GM18870 (cell line): ENCODE results near the gene UROC1.

Experiments
- ATAC-seq: cut with Tn5 transposase; IDR thresholded peaks from one replicate; pipeline ENCODE4 v1.9.1; 2021; ENCODE audit warnings: moderate library complexity; ENCODE audit not compliant: unreplicated experiment

Gene UROC1

GRCh38 chr3:126446301-126446700 lies 71.3 kb downstream of the UROC1 start:
- ATAC-seq, result no peak

GRCh38 chr3:126445506-126445905 lies 72.1 kb downstream of the UROC1 start:
- ATAC-seq, result no peak

- no peak for ATAC-seq
Observed at GRCh38 chr3:126442856-126443242, 74.7 kb downstream of the UROC1 start.

- no peak for ATAC-seq
Observed at GRCh38 chr3:126442094-126442855, 75.3 kb downstream of the UROC1 start.

- ATAC-seq, result no peak
Observed at GRCh38 chr3:126441256-126441880, 76.2 kb downstream of the UROC1 start.

DNA sequence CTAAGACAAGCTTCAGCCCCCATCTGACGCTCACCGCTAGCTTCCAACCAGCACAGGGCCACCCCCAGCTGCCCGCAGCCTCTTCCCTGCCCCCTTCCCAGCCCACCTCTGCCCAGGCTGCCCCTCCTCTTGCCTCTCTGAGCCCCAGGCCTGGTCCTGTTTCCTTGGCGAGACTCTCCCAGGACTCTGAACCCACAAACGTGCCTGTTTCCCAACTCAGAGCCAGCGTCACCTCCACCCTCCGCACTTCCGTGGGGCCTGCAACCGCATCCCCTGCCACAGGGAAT lies 76.9 kb downstream of the UROC1 start:
- ATAC-seq, result no peak

- no peak for ATAC-seq
Observed at GRCh38 chr3:126439968-126440708, 77.4 kb downstream of the UROC1 start.

DNA sequence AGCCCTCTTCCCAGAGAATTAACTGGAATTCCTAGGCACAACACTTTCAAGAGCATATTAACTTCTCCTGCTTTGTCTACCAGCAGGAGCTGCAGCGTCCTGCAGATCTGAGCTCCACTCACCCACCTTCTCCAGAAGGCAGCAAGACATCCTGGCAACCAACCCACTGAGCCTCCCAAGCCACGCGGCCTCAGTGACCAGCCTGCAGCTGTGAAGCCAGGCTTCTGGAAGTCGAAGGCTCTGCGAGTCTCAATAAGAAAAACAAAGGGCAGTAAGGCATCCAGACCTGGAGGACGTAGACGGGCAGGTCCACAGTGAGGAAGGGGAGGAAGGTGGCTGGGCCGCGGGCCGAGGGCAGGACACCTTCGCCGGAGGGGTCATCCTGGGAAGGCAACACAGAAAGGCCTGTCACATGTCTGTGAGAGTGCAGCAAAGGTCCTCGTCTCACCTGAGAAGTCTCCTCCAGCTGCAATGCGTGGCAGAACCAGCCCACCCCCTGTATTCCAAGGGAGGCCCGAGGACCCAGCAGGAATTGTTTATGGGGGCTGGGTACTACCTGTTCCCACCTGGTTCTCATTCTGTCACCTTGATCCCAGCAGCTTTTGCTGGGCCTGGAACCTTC lies 78.1 kb downstream of the UROC1 start:
- ATAC-seq, result no peak

- no peak for ATAC-seq
Observed at GRCh38 chr3:126438746-126439145, 78.8 kb downstream of the UROC1 start.

DNA sequence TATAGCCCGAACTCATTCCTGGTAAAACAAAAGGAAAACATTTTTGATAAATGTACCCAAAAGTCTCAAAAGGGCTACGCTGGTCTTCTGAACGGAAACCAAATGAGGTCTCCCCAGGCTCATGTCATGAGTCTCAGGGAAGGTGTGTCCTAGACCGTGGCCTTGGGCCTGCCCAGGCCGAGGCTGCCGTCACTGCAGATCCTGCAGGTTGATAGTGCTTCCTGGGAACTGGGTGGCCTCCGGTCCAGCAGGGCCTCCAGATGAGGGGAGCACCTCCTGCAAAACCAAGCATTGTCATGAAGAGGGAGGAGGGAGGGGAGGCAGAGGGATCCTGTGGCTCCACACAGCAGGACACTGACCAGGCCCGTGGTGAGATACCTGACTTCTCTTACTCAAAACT lies 79.4 kb downstream of the UROC1 start:
- ATAC-seq, result no peak

GRCh38 chr3:126436826-126437717 lies 80.5 kb downstream of the UROC1 start:
- no peak for ATAC-seq

- ATAC-seq, result no peak
Observed at GRCh38 chr3:126435456-126436315, 81.9 kb downstream of the UROC1 start.

- ATAC-seq, result no peak
Observed at GRCh38 chr3:126434931-126435411, 82.6 kb downstream of the UROC1 start.

DNA sequence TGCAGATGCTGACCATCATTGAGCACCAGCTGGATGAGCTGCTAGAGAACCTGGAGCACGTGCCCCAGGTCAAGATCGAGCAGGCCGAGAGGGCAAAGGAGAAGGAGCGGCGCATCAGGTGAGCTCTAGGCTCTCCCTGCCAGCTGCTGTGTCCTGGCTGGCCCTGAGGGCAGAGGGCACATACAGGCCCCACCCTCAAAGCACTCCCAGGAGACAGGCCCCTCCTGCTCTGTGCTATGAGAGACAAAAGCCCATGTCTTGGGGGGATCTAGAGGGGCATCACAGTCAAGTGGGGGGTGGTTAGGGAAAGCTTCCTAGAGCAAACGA lies 83.3 kb downstream of the UROC1 start:
- no peak for ATAC-seq

- no peak for ATAC-seq
Observed at GRCh38 chr3:126433496-126434263, 83.9 kb downstream of the UROC1 start.

DNA sequence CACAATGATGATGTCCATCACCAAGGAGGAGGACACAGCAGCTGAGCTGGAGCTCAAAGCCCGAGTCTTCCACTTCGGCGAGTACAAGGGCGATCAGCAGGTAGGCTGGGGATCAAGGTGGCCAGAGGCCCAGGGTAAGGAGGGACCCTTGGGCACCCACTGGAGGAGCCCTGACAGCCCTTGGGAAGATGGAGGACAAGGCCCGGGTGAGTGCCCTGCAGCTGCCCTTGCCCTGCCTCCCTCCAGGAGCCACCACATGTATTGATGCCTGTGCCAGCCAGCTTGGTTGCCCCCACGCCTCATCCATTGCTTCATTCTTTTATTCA lies 84.5 kb downstream of the UROC1 start:
- ATAC-seq, result no peak

- no peak for ATAC-seq
Observed at GRCh38 chr3:126432361-126433104, 85.0 kb downstream of the UROC1 start.
